Measurements from ENCODE around the gene CTSO. TPM values are rescaled to one million over a fixed set of nuclear protein-coding genes. Genes with fewer than 3 reads are reported as not detected.

Gene CTSO
- polyA plus RNA-seq, 2 of the 4 experiments (the other 2 are of a cell fraction) = 0.81 to 2.0 TPM

- ChIA-PET CTCF (no interaction called here), POLR2A (no interaction called here)
- no peak for ATAC-seq
- FAIRE-seq = no peak
- Histone ChIP-seq H3K4me3 (no peak overlapping the region), H3K27ac (no peak overlapping the region), H3K4me2 (no peak overlapping the region), H3K4me1 (0 out of 3 replicates have a peak, but pooled peaks cover 6% of the 10 kb centered on the region), H3K9me3 (no peaks in the 10 kb centered on the region)
- TF ChIP-seq JUNB (IDR thresholded peaks at IDR 0.05) (no peak), HEYL (CRISPR knock-in tag; IDR thresholded peaks at IDR 0.05) (no peak), KDM5A (IDR thresholded peaks at IDR 0.05) (no peak), MYC (IDR thresholded peaks at IDR 0.05; ENCODE audit: borderline replicate concordance, low read length) (no peak), FOSL2 (IDR thresholded peaks at IDR 0.05) (no peak), FOSL2 (CRISPR knock-in tag; IDR thresholded peaks at IDR 0.05) (no peak), NR3C1 (IDR thresholded peaks at IDR 0.05) (no peak), TFCP2L1 (CRISPR knock-in tag; IDR thresholded peaks at IDR 0.05) (no peak), MAFK (IDR thresholded peaks at IDR 0.05; ENCODE audit: partially characterized antibody) (no peak), ZFP36 (IDR thresholded peaks at IDR 0.05; ENCODE audit: borderline replicate concordance, partially characterized antibody) (no peak), HOXB13 (CRISPR knock-in tag; IDR thresholded peaks at IDR 0.05; ENCODE audit: low read depth) (no peak), BHLHE40 (IDR thresholded peaks at IDR 0.05; ENCODE audit: low read depth, low read length) (no peak)
- WGBS (ENCODE audit: missing lambda C conversion rate) = 59% methylated on average over 5 of the region's 6 CpGs
- no peak for DNase-seq (ENCODE audit: low read depth in 1 of 2, low spot score in 1 of 2)
Measured at GRCh38 chr4:155887847-155888570, 65.7 kb downstream of the CTSO start.

GRCh38 chr4:155887045-155887444 is 66.6 kb downstream of the CTSO start:
- Histone ChIP-seq H3K27ac (no peak overlapping the region), H3K4me3 (no peak overlapping the region), H3K4me2 (no peak overlapping the region), H3K4me1 (0 out of 3 replicates have a peak, but pooled peaks cover 6% of the 10 kb centered on the region), H3K9me3 (no peaks in the 10 kb centered on the region)
- 44% methylated on average over 1 of the region's 1 CpG for WGBS (ENCODE audit: missing lambda C conversion rate)
- no peak for ATAC-seq
- POLR2A ChIA-PET = no interaction called here
- DNase-seq (ENCODE audit: low read depth in 1 of 2, low spot score in 1 of 2) = no peak
- FAIRE-seq = no peak
- CTCF ChIA-PET = no interaction called here
- no peak for TF ChIP-seq HOXB5 (CRISPR knock-in tag; IDR thresholded peaks at IDR 0.05)
- TF ChIP-seq CHD2 (IDR thresholded peaks at IDR 0.05; ENCODE audit: low read length, partially characterized antibody) = no peak
- no peak for TF ChIP-seq POLR2AphosphoS2 (conservative IDR thresholded peaks at IDR 0.05; ENCODE audit: low read length)
- TF ChIP-seq MAX (IDR thresholded peaks at IDR 0.05) = no peak
- no peak for TF ChIP-seq HMGXB4 (CRISPR knock-in tag; IDR thresholded peaks at IDR 0.05; ENCODE audit: borderline replicate concordance)
- TF ChIP-seq ELK1 (IDR thresholded peaks at IDR 0.05; ENCODE audit: low read depth, low read length) = no peak
- TF ChIP-seq USF2 (IDR thresholded peaks at IDR 0.05) = no peak
- TF ChIP-seq NFE2L2 (conservative IDR thresholded peaks at IDR 0.05; ENCODE audit: low read length) = no peak

GRCh38 chr4:155885666-155886065 is 68.0 kb downstream of the CTSO start:
- Histone ChIP-seq H3K4me3 (no peak overlapping the region), H3K9me3 (no peaks in the 10 kb centered on the region), H3K4me2 (no peak overlapping the region), H3K27ac (no peak overlapping the region), H3K4me1 (0 out of 3 replicates have a peak, but pooled peaks cover 6% of the 10 kb centered on the region)
- ATAC-seq (no peak), FAIRE-seq (no peak), DNase-seq (ENCODE audit: low read depth in 1 of 2, low spot score in 1 of 2) (no peak)
- ChIA-PET POLR2A (no interaction called here), CTCF (no interaction called here)
- WGBS (ENCODE audit: missing lambda C conversion rate) = 50% methylated on average over 4 of the region's 6 CpGs
- TF ChIP-seq CHD4 (IDR thresholded peaks at IDR 0.05; ENCODE audit: borderline replicate concordance) (no peak), FOXS1 (CRISPR knock-in tag; IDR thresholded peaks at IDR 0.05) (no peak), USF2 (IDR thresholded peaks at IDR 0.05) (no peak), E2F6 (IDR thresholded peaks at IDR 0.05; ENCODE audit: borderline replicate concordance, low read depth) (no peak), EHMT2 (IDR thresholded peaks at IDR 0.05; ENCODE audit: low read depth) (no peak), RFX5 (IDR thresholded peaks at IDR 0.05) (no peak), MAX (IDR thresholded peaks at IDR 0.05) (no peak), POLR2AphosphoS2 (conservative IDR thresholded peaks at IDR 0.05; ENCODE audit: low read length) (no peak), BCL3 (IDR thresholded peaks at IDR 0.05) (no peak), CHD2 (IDR thresholded peaks at IDR 0.05; ENCODE audit: low read length, partially characterized antibody) (no peak), RCOR1 (IDR thresholded peaks at IDR 0.05; ENCODE audit: low read depth, low read length) (no peak), JUN (IDR thresholded peaks at IDR 0.05) (no peak)
